Measurements from ENCODE around the gene ADAMTS2.

DNA sequence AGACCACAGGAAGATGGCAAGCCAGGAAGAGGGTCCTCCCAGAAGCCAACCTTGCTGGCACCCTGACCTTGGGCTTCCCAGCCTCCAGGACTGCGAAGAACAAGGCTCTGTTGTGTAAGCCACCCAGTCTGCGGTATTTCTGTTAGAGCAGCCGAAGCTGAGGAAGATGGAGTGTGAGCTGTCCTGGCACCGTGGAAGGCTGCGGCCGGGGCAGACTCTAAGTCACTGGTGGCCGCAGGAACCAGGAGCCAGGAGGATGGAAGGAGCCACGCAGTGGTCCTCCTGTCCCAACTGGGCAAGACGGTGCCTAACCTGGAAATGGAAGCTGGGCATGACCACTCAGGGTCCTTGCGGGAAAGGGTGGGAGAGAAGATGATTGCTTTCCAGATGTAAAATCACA, 196.0 kb downstream of the ADAMTS2 start:
- TF ChIP-seq STAT1 (IDR thresholded peaks at IDR 0.05; ENCODE audit: unreplicated experiment), result no peak
- TF ChIP-seq CTCF (conservative IDR thresholded peaks at IDR 0.05; ENCODE audit: low read depth in 2 of 2), result no peak

Measured in GM23338 (cell line).